ENCODE data around the gene DNER. TPM values are rescaled to one million over a fixed set of nuclear protein-coding genes. Genes with fewer than 3 reads are reported as not detected.

The DNER gene
- total RNA-seq, 2 experiments from 2014 or later = not detected

GRCh38 chr2:229422063-229422462, 292.3 kb downstream of the DNER start:
- Mint-ChIP-seq H3K4me3 (no peak overlapping the region), H3K4me1 (ENCODE audit: low read depth) (no peaks in the 10 kb centered on the region), H3K9me3 (peaks cover 2% of the 10 kb centered on the region), H3K36me3 (ENCODE audit: low read depth) (no peaks in the 10 kb centered on the region), H3K27ac (no peak overlapping the region), H3K27me3 (peaks cover 4% of the 10 kb centered on the region)
- intact Hi-C loops (cut with micrococcal nuclease) = no loop called here
- ChIA-PET POLR2A (no interaction called here), CTCF (no interaction called here)
- DNase-seq = no peak
- ATAC-seq = no peak
- no peak for TF ChIP-seq CTCF (IDR thresholded peaks at IDR 0.05)

GRCh38 chr2:229419158-229419557, 295.2 kb downstream of the DNER start:
- Mint-ChIP-seq H3K9me3 (peaks cover 2% of the 10 kb centered on the region), H3K27ac (no peak overlapping the region), H3K27me3 (peaks cover 7% of the 10 kb centered on the region), H3K4me1 (ENCODE audit: low read depth) (no peaks in the 10 kb centered on the region), H3K36me3 (ENCODE audit: low read depth) (no peaks in the 10 kb centered on the region), H3K4me3 (no peak overlapping the region)
- intact Hi-C loops (cut with micrococcal nuclease) = no loop called here
- DNase-seq (no peak), ATAC-seq (no peak)
- POLR2A ChIA-PET = interaction anchor here (0.6 kb wide), 1 partner anchor 31 kb away, joined by 3 read pairs; no protein-coding TSS in a partner anchor
- no peak for TF ChIP-seq CTCF (IDR thresholded peaks at IDR 0.05)
- CTCF ChIA-PET = no interaction called here

- CTCF ChIA-PET = no interaction called here
- Mint-ChIP-seq H3K4me3 (no peak overlapping the region), H3K9me3 (peaks cover 2% of the 10 kb centered on the region), H3K36me3 (ENCODE audit: low read depth) (no peaks in the 10 kb centered on the region), H3K27ac (no peak overlapping the region), H3K4me1 (ENCODE audit: low read depth) (no peaks in the 10 kb centered on the region), H3K27me3 (peaks cover 8% of the 10 kb centered on the region)
- no peak for TF ChIP-seq CTCF (IDR thresholded peaks at IDR 0.05)
- DNase-seq = no peak
- POLR2A ChIA-PET = no interaction called here
- no peak for ATAC-seq
- intact Hi-C loops (cut with micrococcal nuclease) = no loop called here
Measured at GRCh38 chr2:229417916-229418315, 296.4 kb downstream of the DNER start.

GRCh38 chr2:229417176-229417575, 297.2 kb downstream of the DNER start:
- no peaks in the 10 kb centered on the region for H3K4me1 Mint-ChIP-seq (ENCODE audit: low read depth)
- ATAC-seq = no peak
- H3K27me3 Mint-ChIP-seq = peaks cover 8% of the 10 kb centered on the region
- intact Hi-C loops (cut with micrococcal nuclease) = no loop called here
- H3K27ac Mint-ChIP-seq = no peak overlapping the region
- ChIA-PET POLR2A (no interaction called here), CTCF (no interaction called here)
- no peaks in the 10 kb centered on the region for H3K36me3 Mint-ChIP-seq (ENCODE audit: low read depth)
- no peak for DNase-seq
- H3K4me3 Mint-ChIP-seq = no peak overlapping the region
- no peak for TF ChIP-seq CTCF (IDR thresholded peaks at IDR 0.05)
- peaks cover 2% of the 10 kb centered on the region for H3K9me3 Mint-ChIP-seq

GRCh38 chr2:229416116-229416694, 298.1 kb downstream of the DNER start:
- TF ChIP-seq CTCF (IDR thresholded peaks at IDR 0.05) = no peak
- ATAC-seq (no peak), DNase-seq (no peak)
- ChIA-PET POLR2A (no interaction called here), CTCF (no interaction called here)
- Mint-ChIP-seq H3K27me3 (peaks cover 8% of the 10 kb centered on the region), H3K4me3 (no peak overlapping the region), H3K4me1 (ENCODE audit: low read depth) (no peaks in the 10 kb centered on the region), H3K9me3 (peaks cover 2% of the 10 kb centered on the region), H3K27ac (no peak overlapping the region), H3K36me3 (ENCODE audit: low read depth) (no peaks in the 10 kb centered on the region)
- intact Hi-C loops (cut with micrococcal nuclease) = no loop called here

All from activated CD8-positive, alpha-beta T cell treated with anti-CD3 and anti-CD28 coated beads for 36 hours (primary cell).